Measurements from ENCODE around the gene ZNF783. TPM values are rescaled to one million over a fixed set of nuclear protein-coding genes. Genes with fewer than 3 reads are reported as not detected.

Gene ZNF783
- total RNA-seq, 1 donor from 2014 or later, result 30.0 TPM

DNA sequence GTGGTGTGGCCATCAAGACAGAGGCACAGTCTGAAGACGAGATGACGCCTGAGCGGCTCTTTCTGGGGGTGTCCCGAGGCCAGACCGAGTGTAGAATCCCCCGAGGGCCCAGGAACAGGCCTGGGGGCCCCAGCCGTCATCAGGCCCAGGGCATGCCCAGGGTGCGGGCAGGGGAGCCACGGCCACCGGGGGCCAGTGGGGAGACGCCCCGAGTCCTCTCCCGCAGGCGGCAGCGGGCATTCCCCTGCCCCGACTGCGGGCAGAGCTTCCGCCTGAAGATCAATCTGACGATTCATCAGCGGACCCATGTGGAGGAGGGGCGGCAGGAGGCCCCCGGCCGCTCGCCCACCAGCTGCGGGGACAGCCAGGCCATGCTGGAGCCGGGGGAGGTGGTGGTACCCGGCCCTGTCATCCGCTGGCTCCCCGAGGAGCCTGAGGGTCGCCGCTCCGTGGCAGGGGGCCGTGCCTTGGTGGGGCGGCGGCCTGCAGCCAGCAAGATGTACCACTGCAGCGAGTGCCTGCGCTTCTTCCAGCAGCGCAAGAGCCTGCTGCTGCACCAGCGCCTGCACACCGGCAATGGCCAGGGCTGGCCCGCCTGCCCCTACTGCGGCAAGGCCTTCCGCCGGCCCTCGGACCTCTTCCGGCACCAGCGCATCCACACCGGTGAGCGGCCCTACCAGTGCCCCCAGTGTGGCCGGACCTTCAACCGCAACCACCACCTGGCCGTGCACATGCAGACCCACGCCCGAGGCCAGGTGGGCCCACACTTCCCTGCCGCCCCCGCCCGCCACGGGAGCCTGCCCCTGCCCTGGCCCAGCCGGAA is 19.7 kb downstream of the ZNF783 start:
- no peak for DNase-seq (ENCODE audit: low spot score)

DNA sequence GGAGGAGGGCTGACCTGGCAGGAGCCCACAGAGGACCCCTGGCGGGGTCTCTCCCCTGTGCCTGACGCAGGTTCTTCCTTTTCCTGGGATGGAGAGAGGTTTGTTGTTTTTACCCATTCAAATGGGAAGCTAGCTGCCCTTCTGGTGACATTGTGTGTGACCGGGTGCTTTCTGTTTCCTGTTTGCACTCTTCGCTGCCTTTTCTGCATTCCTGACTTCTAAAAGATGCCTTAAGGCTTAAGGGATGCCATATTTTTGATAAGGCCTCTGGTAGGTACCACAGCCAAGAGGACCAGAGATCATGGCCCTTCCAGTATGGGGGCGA is 20.3 kb downstream of the ZNF783 start:
- DNase-seq (ENCODE audit: low spot score), result no peak

DNA sequence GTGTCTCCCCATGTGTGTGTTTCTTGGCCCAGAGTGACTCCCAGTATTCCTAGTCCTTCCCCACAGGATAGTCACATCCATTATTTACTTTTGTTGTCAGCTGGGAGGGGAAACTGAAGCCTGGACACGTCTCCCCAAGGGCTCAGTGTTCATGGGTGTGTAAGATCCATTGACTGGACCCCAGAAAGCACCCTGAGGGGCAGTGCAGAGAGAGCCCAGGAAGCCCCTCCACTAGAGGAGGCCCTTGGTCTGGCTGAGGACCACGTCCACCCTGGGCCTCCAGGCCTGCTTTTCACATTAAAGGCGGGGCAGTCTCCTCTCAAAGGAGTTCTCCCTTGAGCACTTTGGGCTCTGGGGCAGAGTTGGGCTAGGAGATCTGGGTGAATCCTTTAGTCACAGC is 21.3 kb downstream of the ZNF783 start:
- DNase-seq (ENCODE audit: low spot score), result no peak

DNA sequence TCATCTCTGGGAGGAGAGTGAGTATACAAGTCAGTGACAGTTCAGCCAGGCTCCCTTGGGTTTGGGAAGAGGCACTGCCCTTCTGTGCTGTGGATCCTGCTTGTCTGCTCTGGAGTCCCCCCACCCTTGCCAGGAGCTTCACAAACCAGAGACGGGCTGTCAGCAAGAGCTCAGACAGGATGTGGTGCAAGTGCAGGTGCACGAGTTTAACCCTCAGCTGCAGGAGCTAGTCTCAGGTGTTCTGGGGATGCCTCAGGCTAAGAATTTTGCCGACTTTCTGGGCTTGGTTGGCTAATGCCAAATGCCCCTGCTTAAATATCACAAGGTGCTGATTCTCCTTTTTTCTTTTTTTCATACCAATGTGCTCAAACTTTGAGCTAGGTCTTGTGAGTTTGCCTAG is 22.3 kb downstream of the ZNF783 start:
- no peak for DNase-seq (ENCODE audit: low spot score)

DNA sequence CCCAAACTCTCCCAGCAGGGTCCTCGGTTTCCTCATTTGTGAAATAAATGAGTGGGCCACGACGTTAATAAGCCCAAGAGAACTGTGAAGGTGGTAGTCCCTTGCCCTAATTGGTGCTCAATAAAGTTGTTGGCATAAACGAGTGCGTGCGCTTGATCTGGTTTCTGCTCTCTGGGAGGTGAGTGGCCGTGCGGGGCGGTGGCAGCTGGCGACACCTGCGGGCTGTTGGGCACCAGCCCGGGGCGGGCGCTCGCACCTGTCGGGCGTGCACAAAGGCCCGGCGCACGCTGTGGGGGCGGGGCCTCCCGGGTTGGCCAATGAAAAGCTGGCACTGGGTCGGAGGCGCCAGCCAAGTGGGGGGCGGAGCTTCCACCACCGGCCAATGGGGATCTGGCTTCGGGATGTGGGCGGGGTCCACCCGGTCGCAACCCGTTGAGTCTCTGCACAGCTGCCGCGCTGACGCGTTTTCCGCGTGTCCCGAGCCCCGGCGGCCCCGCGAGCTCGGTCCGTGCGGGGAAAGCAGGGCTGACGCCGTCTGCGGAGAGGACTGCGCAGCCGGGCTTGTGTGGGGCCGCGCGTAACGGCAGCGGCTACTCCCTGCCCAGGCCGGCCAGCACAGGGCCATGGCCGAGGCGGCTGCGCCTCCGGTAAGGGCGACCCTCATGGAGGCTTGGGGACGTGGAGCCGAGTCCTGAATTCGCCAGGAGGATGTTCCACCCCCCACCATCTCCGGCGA is 23.0 kb downstream of the ZNF783 start:
- peak; percentile 96 for DNase-seq (ENCODE audit: low spot score)

DNA sequence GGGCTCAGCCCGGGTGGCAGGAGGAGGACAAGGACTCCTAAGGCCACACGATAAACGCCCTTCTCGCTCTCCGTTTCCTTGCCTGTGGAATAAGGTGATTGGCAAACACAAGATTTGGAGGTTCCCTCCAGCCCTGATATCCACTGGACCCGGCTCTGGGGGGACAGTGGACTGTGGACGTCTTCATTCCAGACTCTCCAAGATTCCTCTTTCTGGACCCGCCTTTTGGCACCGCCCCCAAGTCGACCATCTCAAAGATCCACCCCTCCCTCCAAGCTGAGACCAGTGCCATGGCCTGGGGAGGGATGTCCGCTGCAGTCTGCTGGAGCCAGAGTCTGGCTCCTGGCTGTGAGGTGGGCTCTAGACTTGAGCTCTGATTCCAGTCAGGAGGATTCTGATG is 23.6 kb downstream of the ZNF783 start:
- no peak for DNase-seq (ENCODE audit: low spot score)

DNA sequence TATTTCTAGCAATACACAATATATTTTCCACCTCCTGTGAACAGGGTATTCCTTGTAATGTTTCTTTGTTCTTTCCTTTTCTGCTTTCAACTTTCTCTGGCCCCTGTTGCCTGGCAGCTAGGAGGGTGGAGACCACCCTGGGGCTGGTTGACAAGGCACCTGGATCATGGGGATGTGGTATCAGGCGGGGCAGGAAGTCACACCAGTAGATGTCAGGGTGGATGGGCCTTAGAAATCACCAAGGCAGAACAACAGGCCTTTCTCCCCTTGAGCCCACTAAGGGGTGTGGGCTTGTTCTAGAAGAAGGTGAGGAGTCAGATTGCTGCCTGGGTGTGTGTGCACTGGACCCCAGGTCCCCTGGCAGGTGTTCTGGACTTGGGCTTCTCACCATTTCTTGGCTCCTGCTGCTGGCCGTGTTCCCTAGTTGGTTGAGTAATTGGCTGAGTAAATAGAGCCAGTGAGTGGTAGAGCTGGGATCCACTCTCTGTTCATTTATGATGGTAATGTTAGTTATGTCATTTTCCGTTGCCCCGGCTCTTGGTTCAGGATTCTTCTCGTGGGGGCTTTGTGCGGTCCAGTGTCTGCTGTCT is 24.9 kb downstream of the ZNF783 start:
- no peak for DNase-seq (ENCODE audit: low spot score)

DNA sequence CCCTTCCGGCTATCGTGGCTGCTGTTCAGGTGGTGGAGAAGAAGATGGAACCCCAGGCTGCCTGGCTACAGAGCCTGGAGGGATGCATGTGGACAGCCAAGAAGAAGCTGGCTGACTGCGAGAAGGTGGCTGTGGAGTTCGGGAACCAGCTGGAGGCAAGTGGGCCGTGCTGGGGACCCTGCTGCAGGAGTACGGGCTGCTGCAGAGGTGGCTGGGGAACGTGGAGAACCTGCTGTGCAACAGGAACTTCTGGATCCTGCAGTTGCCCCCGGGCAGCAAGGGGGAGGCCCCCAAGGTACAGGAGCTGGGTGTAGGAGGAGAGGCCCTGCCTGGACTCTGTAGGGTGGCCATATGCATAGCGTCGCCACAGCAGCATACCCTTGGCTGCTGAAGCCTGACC is 25.6 kb downstream of the ZNF783 start:
- DNase-seq (ENCODE audit: low spot score), result no peak

DNA sequence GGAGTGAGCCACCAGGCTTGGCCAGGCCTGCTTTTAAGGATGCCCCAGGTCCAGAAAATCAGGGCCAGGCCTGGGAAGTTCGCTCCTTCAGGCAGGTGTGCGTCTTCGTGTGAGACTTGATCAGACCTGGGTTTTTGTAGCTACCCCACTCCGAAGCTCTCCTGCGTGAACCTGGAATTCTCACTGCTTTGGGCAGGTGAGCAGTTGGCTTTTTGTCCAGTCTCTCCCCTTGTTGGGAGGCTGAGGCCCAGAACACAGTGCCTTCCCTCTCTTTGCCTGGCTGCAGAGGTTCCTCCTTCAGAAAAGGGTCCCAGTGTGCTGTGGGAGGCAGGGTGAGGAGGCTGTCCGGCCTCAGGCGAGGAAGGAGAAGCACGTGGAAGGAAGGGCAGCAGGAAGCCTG is 27.3 kb downstream of the ZNF783 start:
- no peak for DNase-seq (ENCODE audit: low spot score)

DNA sequence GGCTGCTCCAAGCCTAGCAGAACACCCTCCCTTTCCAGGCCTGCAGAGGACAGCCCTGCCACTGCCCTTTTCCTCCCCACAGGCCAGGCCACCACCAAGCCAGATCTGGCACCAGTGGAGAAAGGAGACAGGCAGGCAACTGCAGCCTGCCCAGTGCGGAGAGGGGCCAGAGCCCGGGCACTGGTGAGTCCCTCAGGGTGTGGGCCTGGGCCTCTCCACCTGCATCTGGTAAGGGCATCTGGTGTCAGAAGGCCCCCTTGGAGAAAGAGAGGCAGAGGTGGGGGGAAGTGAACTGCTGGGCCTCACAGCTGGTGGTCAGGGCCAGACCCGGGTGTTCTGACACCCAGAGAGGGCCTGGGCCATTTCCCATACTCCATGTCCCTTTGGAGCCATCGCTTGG is 27.9 kb downstream of the ZNF783 start:
- no peak for DNase-seq (ENCODE audit: low spot score)

DNA sequence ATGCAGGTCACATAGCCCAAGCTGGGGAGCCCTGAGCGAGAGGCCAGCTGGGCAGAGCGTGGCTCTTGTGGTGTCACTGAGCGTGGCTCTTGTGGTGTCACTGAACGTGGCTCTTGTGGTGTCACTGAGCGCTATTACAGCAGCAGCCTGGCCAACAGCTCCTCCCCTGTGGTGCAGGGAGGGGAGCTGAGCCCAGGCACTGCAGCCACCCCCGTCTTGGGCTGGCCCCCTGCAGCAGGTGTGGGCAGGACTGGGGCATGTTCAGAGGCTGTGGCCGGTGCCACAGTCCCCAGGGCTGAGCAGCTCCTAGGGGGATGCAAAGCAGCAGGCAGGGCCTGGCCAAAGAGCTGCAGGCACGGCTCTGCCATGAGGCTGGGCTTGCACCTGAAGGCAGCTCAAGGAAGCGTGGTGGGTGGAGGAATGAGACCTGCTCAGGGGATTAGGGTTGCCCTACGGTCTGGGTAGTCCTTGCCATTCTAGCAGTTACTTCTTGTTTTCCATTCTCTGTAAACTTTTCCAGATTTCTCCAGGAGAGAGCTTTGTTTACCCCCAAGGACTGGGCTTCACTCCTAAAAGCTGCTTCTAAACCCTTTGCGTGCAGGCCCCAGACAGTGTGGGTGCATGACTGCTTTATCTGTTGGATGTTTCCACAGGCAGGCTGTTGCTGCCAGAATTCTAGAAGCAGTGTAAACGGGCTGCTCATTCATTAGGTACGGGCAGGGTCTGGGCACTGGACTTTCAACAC is 29.2 kb downstream of the ZNF783 start:
- DNase-seq (ENCODE audit: low spot score), result no peak

DNA sequence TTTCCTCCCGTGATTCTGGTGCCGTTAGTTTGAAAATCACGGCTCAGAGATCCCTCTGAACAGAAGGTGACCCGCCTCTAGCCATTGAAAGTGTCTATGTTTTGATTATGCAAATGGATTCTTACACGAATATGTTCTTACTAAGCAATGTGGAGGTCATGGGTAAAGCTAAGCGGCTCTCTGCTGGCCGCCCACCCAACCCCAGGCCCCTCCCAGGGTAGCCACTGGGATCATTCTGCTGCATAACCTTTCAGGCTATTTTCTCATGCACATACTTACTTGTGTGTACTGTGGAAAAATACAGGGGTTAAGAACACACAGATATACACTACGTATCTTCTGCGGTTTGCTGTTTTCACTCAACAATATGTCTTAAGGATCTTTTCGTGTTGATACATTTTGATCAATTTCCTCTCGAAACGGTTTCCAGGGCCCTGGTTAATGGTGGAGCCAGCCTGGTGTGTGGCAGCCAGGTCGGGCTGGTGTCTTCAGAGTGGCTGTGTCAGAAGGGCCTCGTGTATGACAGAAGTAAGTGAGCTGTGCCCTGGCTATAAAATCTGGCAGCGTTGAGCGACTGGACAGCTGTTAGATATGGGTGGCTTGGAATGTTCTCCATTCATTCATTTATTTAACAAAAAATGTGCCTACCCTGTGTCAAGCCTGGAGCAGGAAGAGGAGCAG is 29.9 kb downstream of the ZNF783 start:
- DNase-seq (ENCODE audit: low spot score), result no peak

DNA sequence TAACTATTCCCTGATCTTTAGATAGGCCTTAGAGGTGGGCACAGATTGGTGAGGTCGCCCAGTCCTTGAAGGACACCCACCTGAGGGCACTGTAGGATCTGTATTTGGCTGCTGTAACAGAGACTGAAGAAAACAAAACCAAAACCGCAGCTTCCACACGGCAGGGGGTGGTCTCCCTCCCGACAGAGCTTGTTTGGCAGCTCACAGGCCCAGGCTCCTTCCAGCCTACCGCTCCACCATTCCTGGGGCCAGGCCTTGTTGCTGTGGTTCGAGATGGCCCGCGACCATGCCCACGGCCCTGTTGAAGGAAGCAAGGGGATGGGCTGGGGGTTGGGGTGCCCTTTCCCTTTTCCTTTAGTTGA is 30.4 kb downstream of the ZNF783 start:
- no peak for DNase-seq (ENCODE audit: low spot score)

DNA sequence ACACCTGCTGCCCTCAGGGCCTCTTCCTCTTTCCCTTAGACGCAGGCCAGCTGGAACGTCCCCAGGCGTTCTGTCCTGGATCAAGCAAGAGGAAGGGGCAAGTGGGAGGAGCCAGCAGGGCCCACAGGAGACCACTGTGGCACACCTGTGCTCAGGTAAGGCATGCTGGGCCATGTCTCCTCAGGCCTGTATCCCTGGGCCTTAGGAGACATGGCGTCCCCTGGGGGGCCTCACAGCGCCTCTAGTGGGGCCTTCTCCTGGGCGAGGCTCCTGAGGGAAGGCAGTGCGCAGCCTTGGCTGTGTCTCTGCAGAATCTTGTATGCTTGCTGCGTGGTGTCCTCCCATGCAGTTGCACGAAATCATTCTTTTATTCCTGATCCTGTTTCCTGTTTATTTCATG is 31.3 kb downstream of the ZNF783 start:
- no peak for DNase-seq (ENCODE audit: low spot score)

DNA sequence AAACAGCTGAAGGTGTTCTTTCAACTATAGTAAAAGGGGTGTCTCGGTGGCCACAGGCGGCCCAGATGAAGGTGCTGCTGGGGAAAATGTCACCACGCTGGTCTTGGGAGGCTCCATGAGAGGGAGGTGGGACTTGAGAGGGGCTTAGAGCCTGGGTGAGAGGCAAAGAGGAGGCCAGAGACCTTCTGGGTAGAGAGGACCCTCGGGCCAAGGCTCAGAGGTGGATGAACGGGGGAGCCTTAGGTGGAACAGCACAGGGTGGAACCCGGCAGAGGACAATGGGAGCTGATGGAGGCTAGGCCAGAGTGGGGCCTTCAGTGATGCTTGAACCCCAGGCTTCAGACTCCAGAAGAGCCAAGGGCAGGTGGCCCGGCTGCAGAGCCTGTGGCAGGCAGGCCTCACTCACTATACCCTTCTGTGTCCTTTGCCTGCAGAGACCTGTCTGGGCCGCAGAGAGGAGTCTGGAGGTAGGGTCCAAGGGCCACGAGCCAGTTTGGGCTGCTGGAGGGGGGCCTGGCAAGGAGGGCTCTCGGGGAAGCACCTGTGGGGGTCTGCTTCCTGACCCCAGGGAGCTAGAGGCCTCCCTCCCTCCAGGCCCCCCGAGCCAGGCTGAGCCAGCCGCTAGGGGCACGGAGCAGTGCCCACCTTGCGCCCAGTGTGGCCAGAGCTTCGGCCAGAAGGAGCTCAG is 32.1 kb downstream of the ZNF783 start:
- no peak for DNase-seq (ENCODE audit: low spot score)

DNA sequence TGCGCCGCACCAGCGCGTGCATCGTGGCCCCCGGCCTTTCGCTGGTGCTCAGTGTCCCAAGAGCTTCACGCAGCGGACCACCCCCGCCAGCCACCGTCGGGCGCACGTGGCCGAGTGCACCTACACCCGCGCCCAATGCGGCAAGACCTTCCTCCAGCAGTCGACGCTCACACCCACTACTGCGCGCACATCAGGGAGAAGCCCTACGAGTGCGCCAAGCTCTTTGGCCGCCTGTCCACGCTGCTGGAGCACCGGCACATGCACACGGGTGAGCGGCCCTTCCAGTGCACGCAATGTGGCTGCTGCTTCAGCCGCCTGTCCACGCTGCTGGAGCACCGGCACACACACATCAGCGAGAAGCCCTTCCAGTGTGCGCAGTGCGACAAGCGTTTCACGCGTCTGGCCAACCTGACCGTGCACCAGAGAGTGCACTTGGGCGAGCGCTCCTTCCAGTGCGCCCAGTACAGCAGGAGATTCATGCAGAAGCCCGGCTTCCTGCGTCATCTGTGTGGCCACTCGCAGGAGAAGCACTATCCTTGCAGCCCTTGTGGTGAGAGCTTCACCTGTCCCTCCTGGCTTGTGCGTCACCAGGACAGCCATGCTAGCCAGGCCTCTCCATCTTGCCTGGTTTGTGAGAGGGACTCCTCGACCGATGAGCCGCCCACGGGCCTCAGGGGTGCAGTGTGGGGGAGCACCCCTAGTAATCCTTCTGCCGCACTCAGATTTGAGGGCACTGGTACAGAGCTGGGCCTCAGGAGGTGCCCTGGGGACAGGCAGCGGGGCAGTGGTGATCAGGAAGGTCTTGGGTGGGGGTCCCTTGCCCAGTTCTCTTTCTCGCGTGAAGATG is 32.9 kb downstream of the ZNF783 start:
- no peak for DNase-seq (ENCODE audit: low spot score)

DNA sequence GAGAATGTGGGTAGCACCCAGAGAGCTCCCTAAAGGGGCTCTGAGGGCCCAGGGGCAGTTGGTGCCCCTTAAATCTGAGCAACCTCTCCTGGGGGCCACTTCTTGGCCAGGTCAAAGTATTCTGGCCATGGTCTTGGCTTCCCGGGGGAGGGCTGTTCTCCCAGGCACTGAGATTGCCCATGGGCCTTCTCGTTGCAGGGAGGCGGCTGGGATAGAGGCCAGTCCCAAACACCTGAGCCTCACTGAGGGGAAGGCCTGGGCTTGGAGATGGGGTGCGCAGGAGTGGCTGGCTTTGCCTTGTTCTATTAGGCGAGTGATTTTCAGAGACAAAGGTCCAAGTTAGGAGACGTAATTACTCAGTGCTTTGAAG is 33.5 kb downstream of the ZNF783 start:
- DNase-seq (ENCODE audit: low spot score), result no peak

DNA sequence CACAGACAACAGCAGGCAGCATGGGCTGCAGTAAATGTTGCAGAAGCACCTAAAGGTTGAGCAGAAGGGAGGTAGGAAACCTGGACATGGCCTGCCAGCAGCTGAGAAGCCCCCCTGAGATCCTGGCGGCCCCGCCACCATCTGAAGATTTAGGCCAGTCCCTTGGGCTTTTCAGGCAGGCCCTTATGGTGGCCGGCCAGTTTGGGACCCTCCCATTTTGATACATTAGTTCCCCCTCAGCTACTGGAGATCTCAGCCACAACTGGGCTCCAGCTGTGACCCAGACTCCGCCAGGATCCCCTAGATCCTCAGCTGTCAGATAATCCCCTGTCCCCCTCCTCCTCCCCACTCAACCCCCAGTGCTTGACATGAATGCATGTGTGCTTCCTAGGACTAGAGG is 34.4 kb downstream of the ZNF783 start:
- no peak for DNase-seq (ENCODE audit: low spot score)

DNA sequence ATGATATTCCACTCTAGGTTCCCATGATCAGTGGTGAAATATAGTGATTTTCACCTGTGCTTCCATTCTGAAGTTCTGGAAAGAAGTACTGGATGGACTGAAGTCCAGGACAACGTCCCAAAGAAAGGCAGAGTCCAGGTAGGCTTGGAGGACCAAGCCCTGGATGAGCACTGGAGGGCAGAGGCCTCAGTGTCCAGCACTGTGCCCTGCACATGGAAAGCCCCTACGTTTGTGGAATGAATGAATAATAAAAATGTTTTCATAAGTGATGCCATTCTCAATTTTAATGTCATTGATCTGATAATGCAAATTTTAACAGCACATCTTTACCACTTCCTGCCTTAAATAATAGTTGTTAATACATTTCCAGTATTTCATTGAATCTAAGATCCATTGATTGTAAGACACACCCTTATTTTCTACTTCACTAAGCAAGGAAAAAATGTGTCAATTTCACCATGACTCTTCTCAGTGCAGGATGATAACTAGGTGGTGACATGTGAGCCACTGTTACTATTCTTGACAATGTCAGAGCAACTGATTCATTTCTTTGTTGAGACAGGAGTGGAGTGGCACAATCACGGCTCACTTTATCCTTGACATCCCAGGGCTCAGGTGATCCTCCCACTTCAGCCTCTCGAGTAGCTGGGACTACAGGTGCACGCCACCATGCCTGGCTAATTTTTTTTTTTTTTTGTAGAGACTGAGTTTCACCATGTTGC is 35.2 kb downstream of the ZNF783 start:
- DNase-seq (ENCODE audit: low spot score), result no peak
